ENCODE results near the gene LTBR.

LTBR gene

GRCh38 chr12:6435961-6436715 lies 52.2 kb downstream of the LTBR start:
- DNase-seq (ENCODE audit: low read depth in 2 of 2), result no peak
- no peak for TF ChIP-seq CTCF (IDR thresholded peaks at IDR 0.05; ENCODE audit: low read depth, low read length)
- no peak overlapping the region for H3K4me3 ChIP-seq (replicated peaks in 1 of 2; ENCODE audit: low read depth in 2 of 2, low read length in 2 of 2)

GRCh38 chr12:6437586-6437985 lies 53.6 kb downstream of the LTBR start:
- no peak for DNase-seq (ENCODE audit: low read depth in 2 of 2)
- TF ChIP-seq CTCF (IDR thresholded peaks at IDR 0.05; ENCODE audit: low read depth, low read length), result no peak
- H3K4me3 ChIP-seq (replicated peaks in 1 of 2; ENCODE audit: low read depth in 2 of 2, low read length in 2 of 2), result no peak overlapping the region

GRCh38 chr12:6438345-6438744 lies 54.4 kb downstream of the LTBR start:
- no peak overlapping the region for H3K4me3 ChIP-seq (replicated peaks in 1 of 2; ENCODE audit: low read depth in 2 of 2, low read length in 2 of 2)
- no peak for TF ChIP-seq CTCF (IDR thresholded peaks at IDR 0.05; ENCODE audit: low read depth, low read length)
- DNase-seq (ENCODE audit: low read depth in 2 of 2), result no peak

GRCh38 chr12:6440391-6440790 lies 56.4 kb downstream of the LTBR start:
- no peak for DNase-seq (ENCODE audit: low read depth in 2 of 2)
- H3K4me3 ChIP-seq (replicated peaks in 1 of 2; ENCODE audit: low read depth in 2 of 2, low read length in 2 of 2), result no peak overlapping the region
- no peak for TF ChIP-seq CTCF (IDR thresholded peaks at IDR 0.05; ENCODE audit: low read depth, low read length)
